Mucosa of gallbladder (tissue), 1 donor: ENCODE data around the gene MTCL1. TPM values are rescaled to one million over a fixed set of nuclear protein-coding genes. Genes with fewer than 3 reads are reported as not detected.

ENCODE experiments used
- DNase-seq: peaks from one replicate; pipeline ENCODE4 v3.0.0-alpha.2; 2020; ENCODE audit warnings: low spot score
- total RNA-seq: library from RNA; stranded (reverse); gene quantifications from one replicate; pipeline ENCODE4 v1.2.1, GENCODE V29; 2021
- donor health status: DM: no; HTN: no; CAD: no.

MTCL1 gene
- total RNA-seq, 1 donor from 2014 or later = 182 TPM

DNA sequence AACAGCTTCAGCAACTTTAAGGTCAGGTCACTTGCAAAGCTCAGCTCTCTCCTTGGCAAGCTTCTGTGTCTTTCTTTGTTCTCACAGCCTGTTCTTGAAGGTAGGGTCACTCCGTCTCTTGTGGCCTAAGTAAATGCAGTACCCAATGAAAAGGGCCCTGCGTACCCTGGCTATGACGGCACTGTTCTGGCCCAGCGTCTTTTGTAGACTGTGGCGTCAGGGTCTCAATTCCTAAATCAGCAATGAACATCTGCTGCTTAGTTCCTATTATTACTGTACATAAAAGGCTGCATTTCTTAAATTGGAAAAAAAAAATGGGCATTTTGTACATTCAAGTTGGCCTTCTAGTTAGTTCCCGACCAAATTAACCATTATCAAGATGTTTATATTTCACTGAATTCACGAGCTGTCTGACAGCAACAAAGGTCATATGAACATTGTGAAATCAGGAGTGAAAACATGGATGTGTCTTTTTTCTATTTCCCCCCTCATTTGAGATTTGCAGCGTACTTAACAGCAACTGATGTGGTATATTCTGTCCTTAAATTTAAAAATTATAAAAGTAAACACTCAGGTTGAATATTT is 17.0 kb upstream of the MTCL1 start:
- no peak for DNase-seq

DNA sequence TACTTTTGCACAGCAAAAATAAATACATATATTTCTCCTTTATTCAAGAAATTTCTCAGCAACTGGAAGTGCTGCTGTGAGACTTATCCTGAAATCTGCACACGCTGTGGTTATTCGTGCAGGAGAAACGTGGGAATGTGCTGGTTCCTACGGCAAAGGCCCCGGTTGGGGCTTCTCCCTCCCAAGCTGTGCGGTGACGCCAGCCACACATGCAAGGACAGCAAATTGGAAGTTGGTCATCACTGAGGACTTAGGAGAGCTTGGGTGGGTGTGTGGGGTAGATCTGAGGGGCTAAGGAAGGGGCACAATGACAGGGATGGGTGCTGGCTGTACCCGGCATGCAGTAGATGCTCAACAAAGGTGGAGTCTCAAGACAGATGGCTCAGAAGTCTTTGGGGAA is 16.5 kb upstream of the MTCL1 start:
- DNase-seq = no peak

DNA sequence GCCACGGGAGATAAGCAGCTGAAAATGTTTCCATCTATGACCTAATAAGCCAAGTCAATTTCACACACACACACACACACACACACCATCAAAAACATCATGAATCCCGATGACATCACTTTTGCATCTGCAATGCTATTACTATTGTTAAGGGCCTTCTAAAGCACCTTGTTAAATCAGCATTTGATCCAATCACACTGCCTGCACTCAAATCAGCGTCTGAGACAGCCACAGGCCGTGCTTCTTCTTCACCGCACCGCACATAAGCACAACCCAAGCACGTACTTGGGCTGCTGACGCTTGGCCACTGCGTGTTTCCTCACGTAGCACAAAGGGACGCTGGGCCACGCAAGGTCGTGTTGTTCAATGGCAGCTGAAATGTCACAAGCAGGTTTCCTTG is 15.8 kb upstream of the MTCL1 start:
- no peak for DNase-seq

DNA sequence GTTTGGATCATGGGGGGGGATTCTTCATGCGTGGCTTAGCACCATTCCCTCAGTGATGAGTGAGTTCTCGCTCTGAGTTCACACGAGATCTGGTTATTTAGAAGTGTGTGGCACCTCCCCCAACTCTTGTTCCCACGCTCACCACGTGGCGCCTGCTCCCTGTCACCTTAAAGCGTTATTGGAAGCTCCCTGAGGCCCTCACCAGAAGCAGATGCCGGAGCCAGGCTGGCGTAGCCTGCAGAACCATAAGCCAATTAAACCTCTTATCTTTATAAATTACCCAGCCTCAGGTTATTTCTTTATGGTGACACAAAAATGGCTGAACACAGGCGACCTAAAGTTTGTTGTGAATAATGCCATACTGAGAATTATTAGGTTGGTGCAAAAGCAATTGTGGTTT is 10.5 kb upstream of the MTCL1 start:
- DNase-seq = no peak

DNA sequence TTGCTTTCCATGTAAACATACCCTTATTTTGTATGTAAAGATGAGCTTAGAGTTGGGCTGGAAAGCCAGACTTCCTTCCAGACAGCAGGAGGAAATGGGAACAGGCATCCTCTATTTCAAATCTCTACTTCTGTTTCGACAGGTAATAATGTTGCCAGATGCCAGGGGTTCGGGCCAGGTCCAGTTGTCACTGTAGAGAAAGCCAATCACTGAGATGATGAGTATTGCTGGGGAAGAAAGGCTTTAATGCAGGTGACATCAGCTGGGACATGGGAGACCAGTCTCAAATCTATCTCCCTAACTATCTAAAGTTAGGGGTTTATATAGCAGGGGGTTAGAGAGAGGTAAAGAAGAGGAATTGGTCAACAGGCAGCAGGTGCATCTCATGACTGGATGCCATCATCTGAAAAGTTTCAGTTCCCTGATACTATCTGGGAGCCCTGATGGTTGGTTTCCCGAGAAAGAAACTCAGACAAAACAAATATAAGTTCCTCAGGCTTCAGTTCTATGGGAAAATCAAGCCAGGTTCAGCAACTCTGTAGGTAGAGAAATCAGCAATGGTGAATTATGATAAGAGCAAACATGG is 9.3 kb upstream of the MTCL1 start:
- DNase-seq = no peak

DNA sequence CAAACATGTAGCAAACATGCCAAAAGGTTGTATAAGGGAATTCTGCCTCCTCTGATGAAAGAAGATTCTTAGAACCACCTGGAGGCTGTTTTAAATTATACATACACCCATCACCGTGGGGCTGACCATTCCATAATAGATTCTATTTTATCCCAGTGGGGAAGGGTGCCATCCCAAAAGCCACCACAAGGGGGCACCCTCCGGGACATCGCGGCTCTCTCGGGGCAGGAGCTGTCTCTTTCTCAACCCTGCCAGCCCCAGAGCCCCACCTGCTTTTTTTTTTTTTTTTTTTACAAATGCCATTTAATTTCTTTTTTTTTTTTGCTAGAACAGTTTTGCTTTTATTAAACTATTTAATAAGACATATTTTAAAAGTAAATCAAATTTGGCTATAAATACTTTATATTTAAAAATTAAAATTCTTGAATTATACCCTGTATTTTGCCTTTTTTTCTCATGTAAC is 8.6 kb upstream of the MTCL1 start:
- peak; percentile 83 for DNase-seq

DNA sequence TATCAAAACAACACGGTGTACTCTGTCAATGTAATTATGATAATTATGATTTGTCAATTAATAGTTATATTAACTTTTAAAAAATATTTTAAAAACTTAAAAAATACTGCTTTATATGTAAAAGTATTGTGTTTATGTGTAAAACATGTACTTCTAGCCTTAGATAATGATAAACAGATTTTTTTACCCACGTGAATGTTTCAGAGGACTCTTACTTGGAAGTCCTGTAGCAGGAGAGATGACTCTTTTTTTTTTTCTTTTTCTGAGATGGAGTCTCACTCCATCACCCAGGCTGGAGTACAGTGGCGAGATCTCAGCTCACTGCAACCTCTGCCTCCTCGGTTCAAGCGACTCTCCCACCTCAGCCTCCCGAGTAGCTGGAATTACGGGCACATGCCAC is 6.2 kb upstream of the MTCL1 start:
- no peak for DNase-seq

DNA sequence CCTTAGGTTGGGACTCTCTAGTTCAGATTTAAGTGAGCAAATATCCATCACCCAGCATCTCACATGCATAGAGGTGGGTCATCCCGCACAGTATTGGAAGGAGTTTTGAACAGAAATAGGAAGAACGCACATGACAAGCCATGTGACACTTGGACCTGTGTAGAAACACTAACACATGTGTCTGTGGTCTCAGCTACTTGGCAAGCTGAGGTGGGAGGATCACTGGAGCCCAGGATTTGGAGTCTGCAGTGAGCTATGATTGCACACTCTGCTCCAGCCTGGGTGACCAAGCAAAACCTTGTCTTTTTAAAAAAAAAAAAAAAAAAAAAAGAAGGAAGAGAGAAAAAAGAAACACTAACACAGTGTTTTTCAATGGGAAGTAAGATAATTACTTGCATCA is 5.4 kb upstream of the MTCL1 start:
- DNase-seq = no peak

DNA sequence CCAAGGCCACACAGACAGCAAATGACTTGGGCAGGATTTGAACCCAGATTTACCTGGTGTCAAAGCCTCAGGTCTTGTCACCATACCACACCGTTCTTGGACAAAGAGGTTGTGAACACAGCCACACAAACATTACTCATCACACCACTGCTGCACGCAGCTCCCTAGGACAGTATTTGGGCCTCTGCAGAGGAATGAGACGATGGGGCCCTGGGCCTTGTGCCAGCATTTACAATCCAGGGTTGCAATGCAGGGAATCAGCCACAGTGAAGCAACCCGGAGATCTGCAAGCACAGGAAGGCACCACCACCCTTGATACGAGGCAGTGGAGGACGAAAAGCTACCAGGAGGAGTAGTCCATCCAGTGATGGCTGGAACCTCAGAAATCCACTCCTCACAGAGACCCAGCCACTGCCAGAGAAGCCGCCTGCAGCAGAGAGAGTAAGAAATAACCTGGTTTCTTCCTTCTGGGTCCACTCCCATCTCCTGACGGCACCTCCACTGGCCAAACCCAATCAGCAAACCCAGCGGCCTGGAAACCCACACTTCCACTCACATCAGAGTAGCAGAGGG is 3.7 kb upstream of the MTCL1 start:
- DNase-seq = no peak

DNA sequence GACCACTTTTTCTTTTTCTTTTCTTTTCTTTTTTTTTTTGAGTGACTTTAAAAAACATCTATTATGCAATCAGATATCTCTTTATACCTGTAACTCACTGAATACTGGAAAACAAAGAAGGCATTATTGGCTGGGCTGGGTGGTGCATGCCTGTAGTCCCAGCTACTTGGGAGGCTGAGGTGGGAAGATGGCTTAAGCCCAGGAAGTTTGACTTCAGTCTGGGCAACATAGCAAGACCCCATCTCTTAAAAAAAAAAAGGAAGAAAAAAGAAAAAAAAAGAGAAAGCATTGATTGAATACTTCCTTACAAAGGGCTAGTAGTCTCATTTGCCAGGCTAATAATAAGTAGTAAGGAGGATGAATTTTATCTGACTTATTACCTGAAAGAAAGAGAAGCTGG is 2.7 kb upstream of the MTCL1 start:
- no peak for DNase-seq

DNA sequence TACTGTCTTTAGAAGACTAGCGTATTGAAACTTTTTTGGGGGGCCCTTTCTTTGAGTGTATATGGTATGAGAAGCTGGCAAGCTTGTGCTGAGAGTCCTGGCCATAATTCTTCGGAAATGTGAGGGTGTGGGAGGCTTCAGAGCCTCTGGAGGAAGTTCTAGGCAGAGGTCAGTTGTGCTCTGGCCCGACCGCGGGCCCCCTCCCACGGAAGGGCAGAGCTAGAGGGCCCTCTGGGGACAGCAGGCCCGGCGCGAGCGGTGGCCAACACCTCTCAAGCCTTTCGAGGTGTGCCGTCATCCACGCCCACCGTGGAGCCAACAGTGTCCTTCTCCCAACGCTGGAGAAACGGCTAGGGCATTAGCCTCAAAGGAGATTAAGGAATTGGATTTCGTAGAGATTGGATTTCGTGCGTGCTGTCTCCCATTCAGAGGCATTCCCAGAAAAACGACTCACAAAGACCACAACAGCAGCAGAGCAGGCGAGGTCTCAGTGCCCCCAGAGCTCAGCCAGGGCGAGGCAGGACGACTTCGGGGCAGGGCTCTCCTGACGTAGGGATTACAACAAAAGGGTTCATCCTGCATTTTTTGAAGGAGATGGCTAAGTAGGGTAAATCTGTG is 2.2 kb upstream of the MTCL1 start:
- DNase-seq = no peak

DNA sequence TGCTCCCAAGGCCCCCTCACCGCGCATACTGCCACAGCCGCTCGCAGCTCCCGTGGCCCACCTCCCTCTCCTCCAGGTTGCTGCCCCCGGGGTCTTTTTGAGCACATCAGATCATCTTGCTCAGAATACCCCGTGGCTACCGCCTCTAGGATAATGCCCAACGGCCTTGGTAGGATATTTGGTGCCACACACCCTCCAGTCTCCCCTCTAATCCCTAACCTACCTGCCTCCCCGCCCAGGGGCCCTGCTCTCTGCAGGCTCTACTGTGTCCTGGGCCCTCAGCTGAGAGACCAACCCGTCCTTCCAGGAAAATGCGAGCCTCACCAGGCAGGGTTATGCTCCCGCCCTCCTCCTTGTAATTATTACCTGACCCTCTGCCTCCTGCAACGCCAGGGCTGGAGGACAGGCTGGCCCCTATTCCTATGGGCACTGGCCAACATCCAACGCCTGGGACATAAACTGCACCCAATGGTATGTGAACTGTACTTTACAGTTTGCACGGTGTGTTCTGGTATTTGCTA is 1.5 kb upstream of the MTCL1 start:
- peak; percentile 29 for DNase-seq

DNA sequence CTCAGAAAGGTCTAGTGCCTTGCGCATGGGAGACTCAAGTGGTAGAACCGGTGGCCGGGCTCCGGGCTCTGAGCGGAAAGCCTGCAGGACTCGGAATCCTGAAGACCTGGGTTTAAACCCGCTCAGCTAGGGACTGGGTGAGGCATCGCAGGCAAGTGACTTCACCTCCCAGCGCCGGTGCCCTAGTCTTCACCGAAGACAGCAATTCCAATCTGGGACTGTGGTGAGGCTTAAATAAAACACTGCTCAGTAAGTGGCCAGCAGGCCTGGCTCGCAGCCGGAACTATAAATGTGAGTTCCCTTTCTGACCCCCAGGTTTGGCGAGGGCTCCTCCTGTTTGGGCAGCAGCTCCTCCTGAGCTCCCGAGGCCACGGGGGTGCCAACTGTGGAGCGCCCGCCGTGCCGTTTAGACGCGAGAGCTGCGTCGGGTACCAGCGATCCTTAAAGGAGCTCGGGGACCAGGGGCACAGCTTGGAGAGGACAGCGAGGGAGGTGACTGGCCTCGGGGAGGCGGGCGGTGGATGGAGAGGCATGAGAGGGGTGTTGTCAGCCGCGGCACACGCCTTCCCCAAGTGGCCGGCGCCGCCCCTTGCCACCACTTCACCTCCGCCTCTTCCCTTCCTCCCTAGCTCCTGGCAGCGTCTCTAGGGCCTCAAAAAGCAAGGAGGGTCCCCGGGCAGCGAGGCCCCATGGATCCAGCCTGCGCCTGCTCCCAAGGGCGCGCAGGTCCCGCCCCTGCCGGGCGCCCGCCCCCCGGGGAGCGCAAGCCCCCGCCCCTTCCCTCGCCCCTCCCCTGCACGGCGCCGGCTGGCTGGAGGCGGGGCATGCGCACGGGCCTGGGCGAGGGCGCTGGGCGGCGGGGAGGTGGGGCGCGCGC is 757 bp upstream of the MTCL1 start:
- DNase-seq = peak; percentile 91

DNA sequence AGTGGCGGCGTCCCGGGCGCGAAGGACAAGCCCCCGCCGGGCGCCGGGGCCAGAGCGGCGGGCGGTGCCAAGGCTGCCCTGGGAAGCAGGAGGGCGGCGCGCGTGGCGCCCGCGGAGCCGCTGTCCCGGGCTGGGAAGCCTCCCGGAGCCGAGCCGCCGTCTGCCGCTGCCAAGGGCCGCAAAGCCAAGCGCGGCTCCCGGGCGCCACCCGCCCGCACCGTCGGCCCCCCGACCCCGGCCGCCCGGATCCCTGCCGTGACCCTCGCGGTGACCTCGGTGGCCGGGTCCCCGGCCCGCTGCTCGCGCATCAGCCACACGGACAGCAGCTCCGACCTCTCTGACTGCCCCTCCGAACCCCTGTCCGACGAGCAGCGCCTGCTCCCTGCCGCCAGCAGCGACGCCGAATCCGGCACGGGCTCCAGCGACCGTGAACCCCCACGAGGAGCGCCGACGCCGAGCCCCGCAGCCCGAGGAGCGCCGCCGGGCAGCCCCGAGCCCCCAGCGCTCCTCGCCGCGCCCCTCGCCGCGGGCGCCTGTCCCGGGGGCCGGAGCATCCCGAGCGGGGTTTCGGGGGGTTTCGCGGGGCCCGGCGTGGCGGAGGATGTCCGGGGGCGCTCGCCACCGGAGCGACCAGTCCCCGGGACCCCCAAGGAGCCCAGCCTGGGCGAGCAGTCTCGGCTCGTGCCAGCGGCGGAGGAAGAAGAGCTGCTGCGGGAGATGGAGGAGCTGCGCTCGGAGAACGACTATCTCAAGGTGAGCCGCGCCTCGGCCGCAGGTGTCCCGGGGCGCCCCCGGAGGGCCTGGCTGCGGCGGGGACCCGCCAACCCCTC is 820 bp downstream of the MTCL1 start:
- DNase-seq = no peak

DNA sequence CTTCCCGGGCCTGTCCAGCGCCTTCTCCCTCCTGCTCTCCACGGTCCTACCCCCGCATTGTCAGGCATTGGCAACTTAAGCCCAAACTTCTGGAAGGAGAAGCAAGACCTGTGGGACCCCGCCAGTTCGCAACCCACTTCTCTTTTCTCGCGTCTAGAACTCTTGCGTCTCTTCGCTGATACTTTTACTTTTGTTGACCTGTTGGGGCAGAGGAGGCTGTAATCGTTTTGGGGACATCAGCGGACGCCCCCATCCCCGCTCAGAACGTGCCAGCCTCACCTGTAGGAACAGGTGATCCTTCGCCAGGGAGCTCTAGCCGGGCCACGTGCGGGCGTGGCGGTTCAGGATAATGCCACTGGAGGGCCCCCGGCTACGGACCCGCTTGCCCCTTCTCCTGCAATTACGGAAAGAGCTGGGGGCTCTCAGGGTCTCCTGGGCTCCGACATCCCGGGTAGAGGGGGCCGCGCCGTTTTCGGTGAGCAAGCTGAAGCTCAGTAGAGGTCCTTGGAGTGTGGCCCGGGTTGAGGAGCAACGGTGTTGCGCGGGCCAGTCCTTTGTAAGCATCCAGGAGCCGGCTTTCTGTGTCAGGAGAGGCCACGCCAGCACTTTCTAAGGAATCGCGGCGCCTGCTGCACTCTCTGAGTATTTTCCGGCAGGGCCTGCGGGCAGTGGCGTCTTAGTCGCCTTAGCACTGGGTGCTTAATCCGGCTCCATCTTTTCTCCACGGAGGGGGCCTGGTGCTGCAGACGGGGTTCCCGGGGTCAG is 1.6 kb downstream of the MTCL1 start:
- DNase-seq = peak; percentile 39

DNA sequence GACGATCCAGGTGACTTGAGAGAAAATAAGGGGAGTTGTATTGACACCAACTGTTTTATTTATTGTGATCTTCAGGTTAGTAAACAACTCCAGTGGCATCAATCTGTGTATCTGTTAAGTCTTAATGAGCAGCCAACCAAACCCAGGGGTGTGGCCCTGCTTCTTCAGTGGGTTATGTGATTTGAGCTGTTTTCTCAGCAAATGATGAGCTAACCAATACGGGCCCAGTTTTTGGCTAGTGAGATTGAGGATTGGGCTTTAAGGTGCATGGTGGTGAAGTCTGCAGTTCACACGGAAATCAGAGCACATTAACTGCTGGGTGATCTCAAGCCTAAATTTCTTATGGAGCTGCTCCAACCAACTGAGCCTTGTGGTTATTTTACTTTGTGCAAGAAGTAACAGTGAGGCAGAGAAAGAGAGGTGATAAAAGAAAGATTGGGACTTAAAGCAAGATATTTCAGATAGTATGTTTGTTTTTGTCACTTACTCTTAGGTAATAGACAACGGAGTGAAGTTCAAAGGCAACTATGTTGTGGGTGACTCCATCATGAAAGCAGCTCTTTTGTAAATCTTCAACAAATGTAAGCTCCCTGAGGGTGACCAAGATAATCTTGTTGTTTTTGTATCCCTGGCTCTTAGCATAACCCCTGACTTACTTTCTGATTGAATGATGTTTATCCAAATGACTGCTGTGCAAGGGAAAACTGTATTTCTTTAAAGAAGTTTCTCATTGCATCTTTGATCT is 2.4 kb downstream of the MTCL1 start:
- DNase-seq = no peak

DNA sequence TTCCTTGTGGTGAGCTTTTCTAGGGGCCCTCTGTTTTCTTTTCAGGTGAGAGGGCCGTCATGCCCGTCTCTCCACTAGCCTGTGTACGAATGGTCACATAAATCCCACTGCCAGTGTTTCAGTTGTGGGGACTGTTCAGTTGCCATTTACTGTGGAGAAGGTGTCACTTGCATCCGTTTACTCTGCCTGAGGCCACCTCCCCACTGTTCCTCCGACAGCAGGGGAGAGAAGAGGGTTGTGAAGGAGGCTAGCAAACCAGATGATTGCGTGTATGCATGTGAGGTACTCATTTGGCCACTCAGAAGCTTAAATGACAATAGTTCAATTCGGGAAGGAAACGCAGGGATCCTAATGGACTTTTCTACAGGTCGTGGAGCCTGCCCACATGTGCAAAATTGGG is 3.3 kb downstream of the MTCL1 start:
- no peak for DNase-seq

DNA sequence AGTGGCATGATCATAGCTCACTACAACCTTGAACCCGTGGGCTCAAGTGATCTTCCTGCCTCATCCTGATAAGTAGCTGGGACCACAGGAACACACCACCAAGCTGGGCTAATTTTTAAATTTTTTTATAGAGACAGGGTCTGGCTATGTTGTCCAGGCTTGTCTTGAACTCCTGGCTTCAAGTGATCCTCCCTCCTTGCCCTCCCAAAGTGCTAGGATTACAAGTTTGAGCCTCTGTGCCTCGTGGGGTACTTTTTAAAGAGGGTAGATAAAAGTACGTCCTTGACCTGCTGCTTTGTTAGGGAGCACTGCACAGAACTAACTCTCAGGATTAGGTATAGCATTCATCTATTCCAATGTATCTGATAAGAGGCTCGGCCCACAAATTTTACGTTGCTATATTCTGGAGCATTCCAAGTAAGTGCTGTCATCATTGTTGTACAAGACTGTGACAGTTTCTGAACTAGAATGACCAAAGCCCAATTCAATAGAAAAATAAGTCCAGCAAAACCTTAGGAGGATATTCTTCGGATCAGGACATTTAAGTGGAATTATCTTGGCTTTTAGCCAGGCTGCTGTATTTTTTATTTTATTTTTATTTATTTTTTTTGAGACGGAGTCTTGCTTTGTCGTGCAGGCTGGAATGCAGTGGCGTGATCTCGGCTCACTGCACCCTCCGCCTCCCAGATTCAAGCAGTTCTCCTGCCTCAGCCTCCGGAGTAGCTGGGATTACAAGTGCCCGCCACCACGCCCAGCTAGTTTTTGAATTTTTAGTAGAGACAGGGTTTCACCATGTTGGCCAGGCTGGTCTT is 4.1 kb downstream of the MTCL1 start:
- DNase-seq = no peak

DNA sequence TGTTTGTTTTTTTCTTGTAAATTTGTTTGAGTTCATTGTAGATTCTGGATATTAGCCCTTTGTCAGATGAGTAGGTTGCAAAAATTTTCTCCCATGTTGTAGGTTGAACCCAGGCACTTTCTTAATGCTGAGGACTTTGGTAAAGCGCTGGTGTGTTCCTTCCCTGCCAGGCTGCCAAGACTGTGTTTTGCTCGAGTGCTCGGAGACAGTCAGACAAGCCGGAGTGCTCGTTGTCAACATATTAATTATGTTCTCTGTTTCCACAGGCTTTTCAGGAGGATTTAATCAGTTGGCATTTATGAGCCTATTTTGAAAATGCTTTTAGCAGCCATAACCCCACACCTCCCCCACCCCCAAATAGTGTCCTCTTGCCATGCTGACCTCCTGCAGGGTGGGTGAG is 6.4 kb downstream of the MTCL1 start:
- no peak for DNase-seq
